Measurements from ENCODE around the gene CORO1A.
"Not testable (repeated sequence)": the region's sequence is repeated elsewhere in the genome, so short reads cannot be mapped to it uniquely, and the experiment has no call there.

Gene CORO1A

GRCh38 chr16:30205541-30206236, 22.3 kb downstream of the CORO1A start:
- DNase-seq (ENCODE audit: low spot score), result not testable (repeated sequence)

GRCh38 chr16:30206252-30206651, 22.9 kb downstream of the CORO1A start:
- DNase-seq (ENCODE audit: low spot score), result not testable (repeated sequence)

- not testable (repeated sequence) for DNase-seq (ENCODE audit: low spot score)
These were observed 23.8 kb downstream of the CORO1A start for GRCh38 chr16:30207063-30207704.

GRCh38 chr16:30209032-30209431, 25.6 kb downstream of the CORO1A start:
- not testable (repeated sequence) for DNase-seq (ENCODE audit: low spot score)

- not testable (repeated sequence) for DNase-seq (ENCODE audit: low spot score)
These were observed 28.0 kb downstream of the CORO1A start for GRCh38 chr16:30211414-30211813.

- DNase-seq (ENCODE audit: low spot score), result not testable (repeated sequence)
These were observed 33.7 kb downstream of the CORO1A start for GRCh38 chr16:30217082-30217481.

Measured in pons (tissue), 1 donor.